HepG2 (cell line): Measurements from ENCODE around the gene SPINT4. TPM values are rescaled to one million over a fixed set of nuclear protein-coding genes. Genes with fewer than 3 reads are reported as not detected.

ENCODE experiments used
- GATAD2A ChIP-seq: IDR thresholded peaks from 2 replicates; pipeline ENCODE4 v1.6.1; 2016
- HMGXB4 ChIP-seq, 2 experiments: sonication (generic) in 1 of 2; formaldehyde crosslinking in 1 of 2; IDR thresholded peaks; 2 replicates each; pipeline versions ENCODE4 v1.4.0 to v1.6.1; 2018 to 2020; ENCODE audit warnings: missing genetic modification reagents in 2 of 2, borderline replicate concordance in 1 of 2, low read depth in 1 of 2, mild to moderate bottlenecking in 1 of 2, missing biosample characterization in 1 of 2
- IKZF5 ChIP-seq: IDR thresholded peaks from 2 replicates; pipeline ENCODE4 v1.6.1; 2018; ENCODE audit warnings: missing genetic modification reagents, mild to moderate bottlenecking, missing compliant biosample characterization
- KLF6 ChIP-seq: IDR thresholded peaks from 2 replicates; pipeline ENCODE4 v1.8.0; 2016; ENCODE audit warnings: missing biosample characterization, missing genetic modification reagents
- NFAT5 ChIP-seq: sonication (generic); formaldehyde crosslinking; IDR thresholded peaks from 2 replicates; pipeline ENCODE4 v1.4.0; 2020; ENCODE audit warnings: missing genetic modification reagents
- SP4 ChIP-seq: sonication (generic); formaldehyde crosslinking; IDR thresholded peaks from 2 replicates; pipeline ENCODE4 v1.8.1; 2023; ENCODE audit warnings: mild to moderate bottlenecking, missing genetic modification reagents
- THAP11 ChIP-seq: IDR thresholded peaks from 2 replicates; pipeline ENCODE4 v1.6.1; 2016; ENCODE audit warnings: missing biosample characterization, missing genetic modification reagents
- ZC3H13 ChIP-seq: sonication (generic); formaldehyde crosslinking; IDR thresholded peaks from 2 replicates; pipeline ENCODE4 v1.8.1; 2023; ENCODE audit warnings: mild to moderate bottlenecking, missing genetic modification reagents, moderate library complexity
- ZGPAT ChIP-seq: IDR thresholded peaks from 2 replicates; pipeline ENCODE4 v1.6.1; 2016; ENCODE audit warnings: mild to moderate bottlenecking
- ZNF251 ChIP-seq: sonication (generic); formaldehyde crosslinking; IDR thresholded peaks from 2 replicates; pipeline ENCODE4 v1.9.0; 2021; ENCODE audit warnings: mild to moderate bottlenecking, missing genetic modification reagents
- ZNF574 ChIP-seq: sonication (generic); formaldehyde crosslinking; IDR thresholded peaks from 2 replicates; pipeline ENCODE4 v1.4.0; 2020; ENCODE audit warnings: missing genetic modification reagents
- polyA plus RNA-seq, 8 experiments: library from polyadenylated mRNA; depleted of rRNA in 3 of 8; stranded (reverse) in 7 of 8; unstranded in 1 of 8; fragments of >200 nt; fragmentation: Illumina TruSeq in 4 of 8; extraction: Trizol in 4 of 8; gene quantifications; 2 replicates each; pipeline versions ENCODE4 v1.2.1 to v1.2.3, GENCODE V29; 2011 to 2016; ENCODE audit warnings: low read depth in 4 of 8, missing spikeins in 1 of 8, mixed read lengths in 1 of 8; ENCODE audit not compliant: insufficient read depth in 1 of 8
- total RNA-seq, 5 experiments: library from RNA; depleted of rRNA; stranded (reverse); fragments of >200 nt; fragmentation: Illumina TruSeq; extraction: Trizol; gene quantifications; 2 replicates each; pipeline ENCODE4 v1.2.3, GENCODE V29; 2016; ENCODE audit warnings: low read depth in 1 of 5

SPINT4 gene
- total and polyA plus RNA-seq, 2 of the 13 experiments (the other 11 are each of a cell fraction or from before 2014, with no cell fraction given) = not detected

GRCh38 chr20:45771182-45771759 is 49.1 kb downstream of the SPINT4 start (continued):
- TF ChIP-seq NFAT5 (CRISPR knock-in tag) (peak; percentile 52; the same call in 1 of the 2 replicates), ZNF574 (CRISPR knock-in tag) (peak; percentile 37), ZNF251 (CRISPR knock-in tag) (no peak), SP4 (no peak), THAP11 (CRISPR knock-in tag) (no peak; the same call in 1 of the 2 replicates), ZC3H13 (no peak), GATAD2A (CRISPR knock-in tag) (peak; percentile 73), KLF6 (CRISPR knock-in tag) (peak; percentile 54; the same call in 1 of the 2 replicates), HMGXB4 (CRISPR knock-in tag; IDR thresholded peaks at IDR 0.05; ENCODE audit: borderline replicate concordance in 1 of 2, low read depth in 1 of 2) (peak; percentile 57 to 86; a peak in 2 of 4 replicates), ZGPAT (CRISPR knock-in tag) (peak; percentile 71; the same call in 1 of the 2 replicates), IKZF5 (peak; percentile 66; the same call in 1 of the 2 replicates)
